ENCODE results near the gene NIPBL.

Gene NIPBL

GRCh38 chr5:37109338-37109737, 232.8 kb downstream of the NIPBL start:
- H3K9me3 ChIP-seq (ENCODE audit: low read length), result no peaks in the 10 kb centered on the region; the same call in 1 of the 2 replicates
- no peak overlapping the region for H3K4me2 ChIP-seq (ENCODE audit: low read length)
- H3K27me3 ChIP-seq (ENCODE audit: insufficient read depth, low read length), result no peaks in the 10 kb centered on the region
- no peak overlapping the region for H3K9ac ChIP-seq (ENCODE audit: low read length)
- no peak for TF ChIP-seq EZH2 (IDR thresholded peaks at IDR 0.05; ENCODE audit: borderline replicate concordance, low read length)
- TF ChIP-seq CTCF (IDR thresholded peaks at IDR 0.05; ENCODE audit: low read length), result no peak
- H3K9me2 ChIP-seq (ENCODE audit: low read depth, low read length), result no peaks in the 10 kb centered on the region
- peaks cover 10% of the 10 kb centered on the region for H3K4me1 ChIP-seq (ENCODE audit: insufficient read depth, low read length, severe bottlenecking)
- no peak overlapping the region for H3K27ac ChIP-seq (ENCODE audit: low read depth, low read length, poor library complexity, severe bottlenecking)
- no peaks in the 10 kb centered on the region for H3F3A ChIP-seq (ENCODE audit: insufficient read depth, low read length)
- H2AFZ ChIP-seq (ENCODE audit: low read length), result no peak overlapping the region
- H3K36me3 ChIP-seq (ENCODE audit: insufficient read depth, low read length), result peaks cover 53% of the 10 kb centered on the region
- no peaks in the 10 kb centered on the region for H3K79me2 ChIP-seq (ENCODE audit: insufficient read depth, low read length)
- H3K4me3 ChIP-seq (ENCODE audit: low read depth, low read length, poor library complexity, severe bottlenecking), result no peak overlapping the region
- H4K20me1 ChIP-seq (ENCODE audit: insufficient read depth, low read length), result no peaks in the 10 kb centered on the region

DNA sequence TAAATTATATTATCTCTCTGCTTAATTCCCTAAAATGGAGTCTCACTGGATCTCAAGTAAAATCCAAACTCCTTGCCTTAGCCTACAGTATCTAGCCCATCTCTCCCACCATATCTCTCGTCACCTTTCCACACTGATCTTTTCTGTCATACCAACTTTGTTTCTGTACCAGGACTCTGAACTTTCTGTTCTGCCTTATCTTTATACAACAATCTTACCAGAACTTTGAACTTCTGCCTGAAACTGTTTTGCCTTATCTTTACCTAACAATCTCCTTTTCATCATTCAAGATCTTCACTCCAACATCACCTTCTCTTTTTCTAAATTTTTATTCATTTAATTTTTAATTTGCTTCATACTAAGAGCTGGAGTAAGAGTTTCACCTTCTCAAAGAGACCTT, 233.6 kb downstream of the NIPBL start:
- H3K79me2 ChIP-seq (ENCODE audit: insufficient read depth, low read length), result no peaks in the 10 kb centered on the region
- no peaks in the 10 kb centered on the region for H3K27me3 ChIP-seq (ENCODE audit: insufficient read depth, low read length)
- H2AFZ ChIP-seq (ENCODE audit: low read length), result no peak overlapping the region
- H3K4me2 ChIP-seq (ENCODE audit: low read length), result no peak overlapping the region
- TF ChIP-seq EZH2 (IDR thresholded peaks at IDR 0.05; ENCODE audit: borderline replicate concordance, low read length) (no peak), CTCF (IDR thresholded peaks at IDR 0.05; ENCODE audit: low read length) (no peak)
- H3F3A ChIP-seq (ENCODE audit: insufficient read depth, low read length), result no peaks in the 10 kb centered on the region
- H3K4me1 ChIP-seq (ENCODE audit: insufficient read depth, low read length, severe bottlenecking), result peaks cover 10% of the 10 kb centered on the region
- H3K9me3 ChIP-seq (ENCODE audit: low read length), result no peaks in the 10 kb centered on the region; the same call in 1 of the 2 replicates
- no peaks in the 10 kb centered on the region for H4K20me1 ChIP-seq (ENCODE audit: insufficient read depth, low read length)
- H3K9me2 ChIP-seq (ENCODE audit: low read depth, low read length), result no peaks in the 10 kb centered on the region
- H3K36me3 ChIP-seq (ENCODE audit: insufficient read depth, low read length), result peaks cover 55% of the 10 kb centered on the region
- H3K9ac ChIP-seq (ENCODE audit: low read length), result no peak overlapping the region
- no peak overlapping the region for H3K27ac ChIP-seq (ENCODE audit: low read depth, low read length, poor library complexity, severe bottlenecking)
- H3K4me3 ChIP-seq (ENCODE audit: low read depth, low read length, poor library complexity, severe bottlenecking), result no peak overlapping the region

GRCh38 chr5:37111426-37112382, 235.1 kb downstream of the NIPBL start:
- Histone ChIP-seq H3K4me3 (ENCODE audit: low read depth, low read length, poor library complexity, severe bottlenecking) (no peak overlapping the region), H3K79me2 (ENCODE audit: insufficient read depth, low read length) (no peaks in the 10 kb centered on the region), H3K9ac (ENCODE audit: low read length) (no peak overlapping the region), H3K36me3 (ENCODE audit: insufficient read depth, low read length) (peaks cover 54% of the 10 kb centered on the region), H2AFZ (ENCODE audit: low read length) (no peak overlapping the region), H3K27ac (ENCODE audit: low read depth, low read length, poor library complexity, severe bottlenecking) (peak overlapping the region; percentile 45), H3K9me2 (ENCODE audit: low read depth, low read length) (no peaks in the 10 kb centered on the region), H3K27me3 (ENCODE audit: insufficient read depth, low read length) (no peaks in the 10 kb centered on the region), H4K20me1 (ENCODE audit: insufficient read depth, low read length) (no peaks in the 10 kb centered on the region), H3F3A (ENCODE audit: insufficient read depth, low read length) (no peaks in the 10 kb centered on the region), H3K4me1 (ENCODE audit: insufficient read depth, low read length, severe bottlenecking) (peaks cover 10% of the 10 kb centered on the region), H3K4me2 (ENCODE audit: low read length) (no peak overlapping the region), H3K9me3 (ENCODE audit: low read length) (no peaks in the 10 kb centered on the region; the same call in 1 of the 2 replicates)
- TF ChIP-seq EZH2 (IDR thresholded peaks at IDR 0.05; ENCODE audit: borderline replicate concordance, low read length) (no peak), CTCF (IDR thresholded peaks at IDR 0.05; ENCODE audit: low read length) (no peak)
